HEK293 (cell line): ENCODE measurements around the gene MAN2B1.

ENCODE experiments used
- CTCF ChIA-PET: fragments of 350-600 bp; formaldehyde crosslinking; extraction: SDS; loops from one replicate; lab custom pipeline; 2021; ENCODE audit warnings: antibody characterized with exemption; lab: Yijun Ruan, JAX
- POLR2A ChIA-PET: fragments of 300-600 bp; formaldehyde crosslinking; extraction: SDS; loops from one replicate; lab custom pipeline; 2020; ENCODE audit warnings: antibody characterized with exemption, inconsistent platforms; lab: Yijun Ruan, JAX
- H3K27ac ChIP-seq: fragments of 200-500 bp; sonication (Bioruptor generic); 2 replicates; pipeline ENCODE4 v1.5.1; 2014; ENCODE audit warnings: low read depth, low read length, control low read depth, inconsistent platforms; ENCODE audit errors: extremely low read depth
- H3K36me3 ChIP-seq, 2 experiments: fragments of 200-500 bp in 1 of 2; sonication (Bioruptor generic) in 1 of 2; 1 replicate in 1 of 2; 2 replicates in 1 of 2; pipeline ENCODE4 v1.5.1; 2014 to 2017; ENCODE audit warnings: inconsistent platforms in 2 of 2, low read length in 2 of 2; ENCODE audit not compliant: control insufficient read depth in 2 of 2, insufficient read depth in 1 of 2
- H3K4me1 ChIP-seq: fragments of 200-500 bp; sonication (Bioruptor generic); 2 replicates; pipeline ENCODE4 v1.5.1; 2014; ENCODE audit warnings: mild to moderate bottlenecking, low read length, inconsistent platforms; ENCODE audit not compliant: control insufficient read depth, insufficient read depth
- H3K4me3 ChIP-seq: 2 replicates; pipeline ENCODE4 v1.5.1; 2011; ENCODE audit warnings: low read depth, mild to moderate bottlenecking, control low read depth, low read length, moderate library complexity
- H3K9me3 ChIP-seq: fragments of 200-500 bp; sonication (Bioruptor generic); 2 replicates; pipeline ENCODE4 v1.5.1; 2014; ENCODE audit warnings: low read depth, low read length, inconsistent platforms; ENCODE audit not compliant: control insufficient read depth, insufficient read depth
- BCL11A ChIP-seq: fragments of 450-650 bp; formaldehyde crosslinking; IDR thresholded peaks from 2 replicates; pipeline ENCODE4 v1.5.1; 2016; ENCODE audit warnings: low read depth, missing biosample characterization, missing genetic modification characterization
- EGR2 ChIP-seq: fragments of 450-650 bp; formaldehyde crosslinking; IDR thresholded peaks from 2 replicates; pipeline ENCODE4 v1.5.1; 2016; ENCODE audit warnings: low read depth, missing biosample characterization, missing genetic modification characterization
- GLIS1 ChIP-seq: fragments of 450-650 bp; formaldehyde crosslinking; IDR thresholded peaks from 2 replicates; pipeline ENCODE4 v1.5.1; 2016; ENCODE audit warnings: missing biosample characterization, missing genetic modification characterization
- OSR2 ChIP-seq: fragments of 450-650 bp; formaldehyde crosslinking; IDR thresholded peaks from 2 replicates; pipeline ENCODE4 v1.5.1; 2016; ENCODE audit warnings: missing biosample characterization, missing genetic modification characterization
- PRDM1 ChIP-seq: fragments of 450-650 bp; formaldehyde crosslinking; IDR thresholded peaks from 2 replicates; pipeline ENCODE4; 2016; ENCODE audit warnings: missing biosample characterization, missing genetic modification characterization
- SP3 ChIP-seq: fragments of 450-650 bp; formaldehyde crosslinking; IDR thresholded peaks from 2 replicates; pipeline ENCODE4 v1.5.1; 2016; ENCODE audit warnings: missing biosample characterization, missing genetic modification characterization
- ZFHX2 ChIP-seq: fragments of 450-650 bp; formaldehyde crosslinking; conservative IDR thresholded peaks from 2 replicates; pipeline ENCODE4 v1.5.1; 2016; ENCODE audit warnings: missing biosample characterization, missing genetic modification characterization
- ZNF146 ChIP-seq: fragments of 450-650 bp; formaldehyde crosslinking; IDR thresholded peaks from 2 replicates; pipeline ENCODE4 v1.5.1; 2016; ENCODE audit warnings: missing biosample characterization, missing genetic modification characterization
- ZNF394 ChIP-seq: fragments of 450-650 bp; formaldehyde crosslinking; IDR thresholded peaks from 2 replicates; pipeline ENCODE4 v1.5.1; 2016; ENCODE audit warnings: missing biosample characterization, missing genetic modification characterization, mild to moderate bottlenecking, moderate library complexity, borderline replicate concordance
- ZNF501 ChIP-seq: fragments of 450-650 bp; formaldehyde crosslinking; IDR thresholded peaks from 2 replicates; pipeline ENCODE4 v1.5.1; 2016; ENCODE audit warnings: missing biosample characterization, missing genetic modification characterization
- ZNF518A ChIP-seq: fragments of 450-650 bp; formaldehyde crosslinking; conservative IDR thresholded peaks from 2 replicates; pipeline ENCODE4 v1.5.1; 2016; ENCODE audit warnings: low read depth, missing biosample characterization, missing genetic modification characterization
- ZNF660 ChIP-seq: fragments of 450-650 bp; IDR thresholded peaks from 2 replicates; pipeline ENCODE4 v1.5.1; 2018; ENCODE audit warnings: missing biosample characterization, mild to moderate bottlenecking, missing genetic modification characterization
- ZNF692 ChIP-seq: fragments of 450-650 bp; formaldehyde crosslinking; IDR thresholded peaks from 2 replicates; pipeline ENCODE4 v1.5.1; 2016; ENCODE audit warnings: missing biosample characterization, missing genetic modification characterization
- ZSCAN16 ChIP-seq: fragments of 450-650 bp; formaldehyde crosslinking; IDR thresholded peaks from 2 replicates; pipeline ENCODE4 v1.5.1; 2016; ENCODE audit warnings: missing biosample characterization, missing genetic modification characterization
- TF ChIP-seq, protein P1 (sequence below): fragments of 450-650 bp; formaldehyde crosslinking; IDR thresholded peaks from 2 replicates; pipeline ENCODE4 v1.5.1; 2016; ENCODE audit warnings: missing biosample characterization, missing genetic modification characterization, borderline replicate concordance

Gene MAN2B1

DNA sequence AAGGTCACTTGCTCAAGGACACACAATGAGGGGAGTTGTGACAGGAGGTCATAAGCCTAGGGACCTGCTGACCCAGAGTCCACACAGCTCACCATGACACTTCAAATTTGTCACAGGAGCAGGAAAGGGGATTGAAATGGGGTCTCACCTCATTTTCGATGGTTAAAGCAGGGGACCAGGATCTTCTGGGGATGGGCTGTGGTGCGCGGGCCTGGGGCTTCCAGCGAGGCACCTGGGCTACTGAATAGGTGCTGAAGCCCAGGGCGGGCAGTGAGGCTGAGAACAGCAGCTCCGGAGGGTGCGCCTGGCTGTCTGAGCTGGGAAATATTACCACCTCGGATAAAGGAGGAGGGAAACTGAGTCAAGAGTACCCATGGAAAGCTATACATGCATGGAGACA lies 11.0 kb downstream of the MAN2B1 start (continued):
- TF ChIP-seq, protein P1, sequence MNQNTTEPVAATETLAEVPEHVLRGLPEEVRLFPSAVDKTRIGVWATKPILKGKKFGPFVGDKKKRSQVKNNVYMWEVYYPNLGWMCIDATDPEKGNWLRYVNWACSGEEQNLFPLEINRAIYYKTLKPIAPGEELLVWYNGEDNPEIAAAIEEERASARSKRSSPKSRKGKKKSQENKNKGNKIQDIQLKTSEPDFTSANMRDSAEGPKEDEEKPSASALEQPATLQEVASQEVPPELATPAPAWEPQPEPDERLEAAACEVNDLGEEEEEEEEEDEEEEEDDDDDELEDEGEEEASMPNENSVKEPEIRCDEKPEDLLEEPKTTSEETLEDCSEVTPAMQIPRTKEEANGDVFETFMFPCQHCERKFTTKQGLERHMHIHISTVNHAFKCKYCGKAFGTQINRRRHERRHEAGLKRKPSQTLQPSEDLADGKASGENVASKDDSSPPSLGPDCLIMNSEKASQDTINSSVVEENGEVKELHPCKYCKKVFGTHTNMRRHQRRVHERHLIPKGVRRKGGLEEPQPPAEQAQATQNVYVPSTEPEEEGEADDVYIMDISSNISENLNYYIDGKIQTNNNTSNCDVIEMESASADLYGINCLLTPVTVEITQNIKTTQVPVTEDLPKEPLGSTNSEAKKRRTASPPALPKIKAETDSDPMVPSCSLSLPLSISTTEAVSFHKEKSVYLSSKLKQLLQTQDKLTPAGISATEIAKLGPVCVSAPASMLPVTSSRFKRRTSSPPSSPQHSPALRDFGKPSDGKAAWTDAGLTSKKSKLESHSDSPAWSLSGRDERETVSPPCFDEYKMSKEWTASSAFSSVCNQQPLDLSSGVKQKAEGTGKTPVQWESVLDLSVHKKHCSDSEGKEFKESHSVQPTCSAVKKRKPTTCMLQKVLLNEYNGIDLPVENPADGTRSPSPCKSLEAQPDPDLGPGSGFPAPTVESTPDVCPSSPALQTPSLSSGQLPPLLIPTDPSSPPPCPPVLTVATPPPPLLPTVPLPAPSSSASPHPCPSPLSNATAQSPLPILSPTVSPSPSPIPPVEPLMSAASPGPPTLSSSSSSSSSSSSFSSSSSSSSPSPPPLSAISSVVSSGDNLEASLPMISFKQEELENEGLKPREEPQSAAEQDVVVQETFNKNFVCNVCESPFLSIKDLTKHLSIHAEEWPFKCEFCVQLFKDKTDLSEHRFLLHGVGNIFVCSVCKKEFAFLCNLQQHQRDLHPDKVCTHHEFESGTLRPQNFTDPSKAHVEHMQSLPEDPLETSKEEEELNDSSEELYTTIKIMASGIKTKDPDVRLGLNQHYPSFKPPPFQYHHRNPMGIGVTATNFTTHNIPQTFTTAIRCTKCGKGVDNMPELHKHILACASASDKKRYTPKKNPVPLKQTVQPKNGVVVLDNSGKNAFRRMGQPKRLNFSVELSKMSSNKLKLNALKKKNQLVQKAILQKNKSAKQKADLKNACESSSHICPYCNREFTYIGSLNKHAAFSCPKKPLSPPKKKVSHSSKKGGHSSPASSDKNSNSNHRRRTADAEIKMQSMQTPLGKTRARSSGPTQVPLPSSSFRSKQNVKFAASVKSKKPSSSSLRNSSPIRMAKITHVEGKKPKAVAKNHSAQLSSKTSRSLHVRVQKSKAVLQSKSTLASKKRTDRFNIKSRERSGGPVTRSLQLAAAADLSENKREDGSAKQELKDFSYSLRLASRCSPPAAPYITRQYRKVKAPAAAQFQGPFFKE, result no peak
- TF ChIP-seq ZFHX2 (tag by site-specific recombination) (no peak), ZNF692 (tag by site-specific recombination) (no peak), BCL11A (tag by site-specific recombination) (no peak), GLIS1 (tag by site-specific recombination) (no peak), SP3 (no peak), ZNF394 (tag by site-specific recombination) (no peak), EGR2 (tag by site-specific recombination) (no peak), PRDM1 (tag by site-specific recombination) (no peak), ZSCAN16 (tag by site-specific recombination) (no peak), ZNF146 (tag by site-specific recombination) (no peak), OSR2 (tag by site-specific recombination) (no peak)

- H3K9me3 ChIP-seq, result no peaks in the 10 kb centered on the region
- H3K4me3 ChIP-seq, result no peak overlapping the region
- peaks cover 5 to 34% of the 10 kb centered on the region in 2 experiments; a peak in 2 of 3 replicates for H3K36me3 ChIP-seq
- ChIA-PET POLR2A (no interaction called here), CTCF (no interaction called here)
- no peak overlapping the region for H3K27ac ChIP-seq
- no peaks in the 10 kb centered on the region for H3K4me1 ChIP-seq
- TF ChIP-seq ZNF660 (no peak), ZNF501 (tag by site-specific recombination) (no peak), ZFHX2 (tag by site-specific recombination) (no peak), ZNF146 (tag by site-specific recombination) (no peak), ZNF518A (tag by site-specific recombination) (no peak), OSR2 (tag by site-specific recombination) (no peak)
These were observed 14.3 kb downstream of the MAN2B1 start for GRCh38 chr19:12652219-12652618.
